Measurements from ENCODE around the gene TMPRSS7.

Gene TMPRSS7

DNA sequence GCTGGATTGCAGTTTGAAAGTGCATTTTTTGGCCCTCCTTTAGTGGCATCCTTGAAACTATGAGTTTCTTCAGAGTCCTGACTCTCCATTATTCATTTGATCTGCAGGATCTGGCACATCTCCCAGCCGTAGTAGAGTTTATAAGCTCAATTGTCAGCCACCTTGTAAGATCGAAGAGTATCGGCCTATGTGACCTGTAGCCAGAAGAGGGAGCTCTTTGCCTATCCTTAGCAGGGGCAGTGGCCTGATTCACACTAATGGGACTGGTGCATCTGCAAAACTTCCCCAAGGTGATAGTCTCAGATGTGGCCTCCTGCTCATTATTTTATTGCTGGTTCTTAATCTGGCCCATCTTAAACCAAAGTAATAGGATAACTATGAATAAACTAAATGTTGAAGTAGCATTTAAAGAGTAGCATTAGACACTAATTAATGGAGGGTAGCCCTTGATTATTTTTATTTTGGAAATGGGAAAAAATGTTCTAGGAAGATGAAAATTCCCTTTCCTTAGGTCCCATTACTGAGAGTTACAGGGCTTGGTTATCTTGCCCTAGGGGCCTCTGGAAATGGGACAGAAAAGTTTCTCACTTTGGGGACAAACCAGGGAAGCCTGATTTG lies 77.4 kb downstream of the TMPRSS7 start:
- Mint-ChIP-seq H3K4me3 (no peak overlapping the region), H3K9me3 (no peaks in the 10 kb centered on the region), H3K27me3 (no peaks in the 10 kb centered on the region), H3K4me1 (peaks cover 14% of the 10 kb centered on the region), H3K36me3 (peaks cover 2% of the 10 kb centered on the region), H3K27ac (no peak overlapping the region)
- CTCF ChIA-PET: interaction anchor here (0.6 to 4.0 kb wide), 41 partner anchors 10 to 422 kb away, joined by 3 to 40 read pairs (median 6); partner anchors contain the start of genes CD200, GCSAM and SLC9C1
- peak; percentile 77 for DNase-seq

- Mint-ChIP-seq H3K9me3 (no peaks in the 10 kb centered on the region), H3K4me3 (no peak overlapping the region)
Observed at GRCh38 chr3:112114576-112115160, 80.1 kb downstream of the TMPRSS7 start.

DNA sequence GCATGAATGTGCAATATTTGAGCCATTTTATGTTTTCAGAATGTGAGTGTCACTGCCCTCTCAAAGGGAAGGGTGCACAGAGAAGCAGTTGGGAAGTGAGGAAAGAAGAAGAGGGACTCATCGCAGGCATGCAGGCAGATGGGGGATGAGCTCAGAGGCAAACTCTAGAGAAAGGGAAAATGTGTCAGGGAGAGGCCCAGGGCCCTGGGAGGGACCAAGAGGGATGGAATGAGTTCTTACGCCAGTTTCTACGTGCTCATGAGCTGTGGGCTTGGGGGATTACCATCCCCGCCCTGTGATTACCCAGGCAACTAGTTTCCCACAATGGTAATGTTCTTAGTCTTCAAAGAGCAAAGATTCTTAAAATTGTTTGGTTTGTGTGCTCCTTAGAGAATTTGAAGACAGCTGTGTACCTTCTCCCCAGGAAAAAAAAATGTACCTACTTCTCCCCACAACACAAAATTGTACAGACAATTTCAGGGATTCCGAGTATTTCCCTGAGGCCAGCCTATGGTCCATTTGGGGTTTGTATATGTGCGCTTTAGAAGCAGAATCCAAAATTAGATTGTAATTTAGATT lies 80.7 kb downstream of the TMPRSS7 start:
- no peak overlapping the region for H3K27ac Mint-ChIP-seq

More at GRCh38 chr3:112114576-112115160, 80.1 kb downstream of the TMPRSS7 start:
- Mint-ChIP-seq H3K27me3 (no peaks in the 10 kb centered on the region), H3K27ac (no peak overlapping the region), H3K4me1 (peaks cover 37% of the 10 kb centered on the region), H3K36me3 (peaks cover 20% of the 10 kb centered on the region)
- CTCF ChIA-PET: interaction anchor here (1.3 to 1.9 kb wide), 2 partner anchors 405 to 416 kb away, joined by 3 to 4 read pairs; no protein-coding TSS in a partner anchor
- no peak for DNase-seq

GRCh38 chr3:112115806-112116383 lies 81.4 kb downstream of the TMPRSS7 start:
- H3K4me1 Mint-ChIP-seq: peaks cover 48% of the 10 kb centered on the region
- H3K9me3 Mint-ChIP-seq: no peaks in the 10 kb centered on the region
- CTCF ChIA-PET: interaction anchor here (0.7 kb wide), 1 partner anchor 10 kb away, joined by 3 read pairs; no protein-coding TSS in a partner anchor
- no peak for DNase-seq
- H3K27ac Mint-ChIP-seq: no peak overlapping the region
- no peaks in the 10 kb centered on the region for H3K27me3 Mint-ChIP-seq
- H3K36me3 Mint-ChIP-seq: peaks cover 25% of the 10 kb centered on the region
- H3K4me3 Mint-ChIP-seq: no peak overlapping the region

More for the DNA sequence above, 80.7 kb downstream of the TMPRSS7 start:
- H3K27me3 Mint-ChIP-seq: no peaks in the 10 kb centered on the region
- no peak overlapping the region for H3K4me3 Mint-ChIP-seq
- peaks cover 43% of the 10 kb centered on the region for H3K4me1 Mint-ChIP-seq
- CTCF ChIA-PET: interaction anchor here (0.7 to 1.9 kb wide), 2 partner anchors 11 to 405 kb away, joined by 3 to 4 read pairs; no protein-coding TSS in a partner anchor
- no peak for DNase-seq
- no peaks in the 10 kb centered on the region for H3K9me3 Mint-ChIP-seq
- peaks cover 22% of the 10 kb centered on the region for H3K36me3 Mint-ChIP-seq

- Mint-ChIP-seq H3K4me3 (no peak overlapping the region), H3K36me3 (peaks cover 31% of the 10 kb centered on the region), H3K27me3 (no peaks in the 10 kb centered on the region), H3K9me3 (no peaks in the 10 kb centered on the region), H3K27ac (no peak overlapping the region), H3K4me1 (peaks cover 55% of the 10 kb centered on the region)
- DNase-seq: no peak
- CTCF ChIA-PET: interaction anchor here (1.2 to 1.5 kb wide), 2 partner anchors 21 to 177 kb away, joined by 3 to 6 read pairs; partner anchors contain the start of gene SLC9C1
Observed at GRCh38 chr3:112116748-112117186, 82.2 kb downstream of the TMPRSS7 start.

GRCh38 chr3:112117415-112117814 lies 82.9 kb downstream of the TMPRSS7 start:
- Mint-ChIP-seq H3K27me3 (no peaks in the 10 kb centered on the region), H3K9me3 (no peaks in the 10 kb centered on the region), H3K4me1 (peaks cover 57% of the 10 kb centered on the region), H3K36me3 (peaks cover 36% of the 10 kb centered on the region), H3K27ac (no peak overlapping the region), H3K4me3 (no peak overlapping the region)
- CTCF ChIA-PET: interaction anchor here (0.7 to 1.5 kb wide), 3 partner anchors 20 to 319 kb away, joined by 3 to 6 read pairs (median 3); partner anchors contain the start of gene SLC9C1
- DNase-seq: no peak

- no peaks in the 10 kb centered on the region for H3K9me3 Mint-ChIP-seq
- H3K27me3 Mint-ChIP-seq: no peaks in the 10 kb centered on the region
- peaks cover 60% of the 10 kb centered on the region for H3K4me1 Mint-ChIP-seq
- no peak overlapping the region for H3K4me3 Mint-ChIP-seq
- no peak overlapping the region for H3K27ac Mint-ChIP-seq
- CTCF ChIA-PET: interaction anchor here (0.7 to 1.5 kb wide), 3 partner anchors 19 to 319 kb away, joined by 3 to 6 read pairs (median 3); partner anchors contain the start of gene SLC9C1
- peaks cover 42% of the 10 kb centered on the region for H3K36me3 Mint-ChIP-seq
- DNase-seq: no peak
Observed at GRCh38 chr3:112117841-112118571, 83.5 kb downstream of the TMPRSS7 start.

GRCh38 chr3:112119962-112120836 lies 85.7 kb downstream of the TMPRSS7 start:
- Mint-ChIP-seq H3K9me3 (no peaks in the 10 kb centered on the region), H3K36me3 (peaks cover 59% of the 10 kb centered on the region), H3K27ac (peak overlapping the region; percentile 63), H3K27me3 (no peaks in the 10 kb centered on the region), H3K4me1 (peaks cover 58% of the 10 kb centered on the region), H3K4me3 (peak overlapping the region; percentile 49)
- peak; percentile 34 for DNase-seq
- CTCF ChIA-PET: interaction anchor here (0.9 kb wide), 1 partner anchor 10 kb away, joined by 3 read pairs; no protein-coding TSS in a partner anchor

GRCh38 chr3:112121577-112122547 lies 87.3 kb downstream of the TMPRSS7 start:
- Mint-ChIP-seq H3K36me3 (peaks cover 75% of the 10 kb centered on the region), H3K4me1 (peaks cover 73% of the 10 kb centered on the region), H3K4me3 (no peak overlapping the region), H3K27me3 (no peaks in the 10 kb centered on the region), H3K9me3 (no peaks in the 10 kb centered on the region), H3K27ac (no peak overlapping the region)
- no peak for DNase-seq
- CTCF ChIA-PET: interaction anchor here (0.7 to 1.1 kb wide), 2 partner anchors 10 to 11 kb away, joined by 3 to 4 read pairs; partner anchors contain the start of gene GCSAM

DNA sequence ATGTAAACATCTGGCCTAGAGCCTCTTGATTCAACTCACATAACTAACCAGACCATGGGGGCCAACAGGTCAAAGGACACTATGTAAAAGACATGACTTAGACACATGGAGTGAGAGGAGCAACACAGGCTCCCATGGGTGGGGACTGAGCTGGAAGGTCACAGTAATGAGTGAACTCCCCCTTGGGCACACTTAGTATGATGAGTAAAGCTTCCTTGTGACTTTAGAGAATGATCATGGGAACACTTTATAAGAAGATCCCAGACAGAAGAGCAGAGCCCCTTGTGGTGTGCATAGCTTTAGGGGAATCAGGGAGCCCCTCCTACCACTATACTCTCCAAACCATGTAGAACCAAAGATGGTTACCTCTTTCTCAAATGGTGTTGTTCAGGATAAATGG lies 88.3 kb downstream of the TMPRSS7 start:
- CTCF ChIA-PET: interaction anchor here (0.9 to 1.0 kb wide), 2 partner anchors 11 to 14 kb away, joined by 4 to 5 read pairs; no protein-coding TSS in a partner anchor
- H3K4me1 Mint-ChIP-seq: peaks cover 77% of the 10 kb centered on the region
- H3K9me3 Mint-ChIP-seq: no peaks in the 10 kb centered on the region
- no peak for DNase-seq
- H3K27ac Mint-ChIP-seq: no peak overlapping the region
- H3K36me3 Mint-ChIP-seq: peaks cover 71% of the 10 kb centered on the region
- no peak overlapping the region for H3K4me3 Mint-ChIP-seq
- no peaks in the 10 kb centered on the region for H3K27me3 Mint-ChIP-seq

- Mint-ChIP-seq H3K4me3 (no peak overlapping the region), H3K27me3 (no peaks in the 10 kb centered on the region), H3K36me3 (peaks cover 72% of the 10 kb centered on the region), H3K9me3 (no peaks in the 10 kb centered on the region), H3K4me1 (peaks cover 77% of the 10 kb centered on the region), H3K27ac (no peak overlapping the region)
- DNase-seq: no peak
- CTCF ChIA-PET: interaction anchor here (0.7 to 1.0 kb wide), 3 partner anchors 12 to 170 kb away, joined by 3 to 5 read pairs (median 4); no protein-coding TSS in a partner anchor
Observed at GRCh38 chr3:112123548-112123947, 89.0 kb downstream of the TMPRSS7 start.
